Stimulated activated CD4-positive, alpha-beta T cell treated with anti-CD3 and anti-CD28 coated beads, Interleukin-1b, Interleukin-23, amount 100 ng/mL, for 1 hour (primary cell): ENCODE results near the gene INAVA.
"Not testable (repeated sequence)": the region's sequence is repeated elsewhere in the genome, so short reads cannot be mapped to it uniquely, and the experiment has no call there.

ENCODE experiments used
- DNase-seq, 2 donors: peaks; one replicate each; pipeline ENCODE4 v3.0.0-alpha.2; 2020; ENCODE audit warnings: low read depth in 2 of 2

The INAVA gene

GRCh38 chr1:200963888-200964287 is 69.2 kb downstream of the INAVA start:
- DNase-seq: not testable (repeated sequence)
